K562 (cell line): ENCODE measurements around the gene PHF21A. TPM values are rescaled to one million over a fixed set of nuclear protein-coding genes. Genes with fewer than 3 reads are reported as not detected.
A peak's percentile ranks its signal among the peaks of the same experiment; 100 is the strongest.

Experiments used
- CAMTA2 ChIP-seq: fragments of 250-450 bp; sonication (Bioruptor Pico); conservative IDR thresholded peaks from 2 replicates; pipeline ENCODE4 v1.5.1; 2022
- GATA2 ChIP-seq: sonication (generic); formaldehyde crosslinking; IDR thresholded peaks from 2 replicates; pipeline ENCODE4 v1.4.0; 2020; ENCODE audit warnings: mild to moderate bottlenecking, missing genetic modification reagents
- NCOA6 ChIP-seq: fragments of 450-650 bp; IDR thresholded peaks from 2 replicates; pipeline ENCODE4 v1.6.1; 2017; ENCODE audit warnings: mild to moderate bottlenecking
- PRMT5 ChIP-seq: sonication (generic); formaldehyde crosslinking; IDR thresholded peaks from 2 replicates; pipeline ENCODE4 v1.5.0; 2020; ENCODE audit warnings: missing genetic modification reagents
- ZFP30 ChIP-seq: fragments of 250-450 bp; sonication (Bioruptor Pico); IDR thresholded peaks from 2 replicates; pipeline ENCODE4 v1.8.0; 2022; ENCODE audit warnings: moderate library complexity, mild to moderate bottlenecking, inconsistent platforms, borderline replicate concordance
- ZNF175 ChIP-seq: fragments of 200-800 bp; sonication (Bioruptor generic); IDR thresholded peaks from 2 replicates; pipeline ENCODE4 v1.6.1; 2016; ENCODE audit warnings: low read depth, mild to moderate bottlenecking, missing genetic modification characterization, missing compliant biosample characterization
- polyA plus RNA-seq, 8 experiments: library from polyadenylated mRNA; depleted of rRNA in 4 of 8; stranded (reverse) in 5 of 8; unstranded in 3 of 8; fragments of >200 nt; fragmentation: Nextera tagmentation in 2 of 8; fragmentation: Illumina TruSeq in 1 of 8; extraction: Ambion mirVana in 2 of 8; extraction: Trizol in 1 of 8; gene quantifications; 2 replicates each; pipeline versions ENCODE4 v1.2.1 to v1.2.3, GENCODE V29; 2011 to 2014; ENCODE audit warnings: inconsistent platforms in 1 of 8, missing spikeins in 1 of 8
- total RNA-seq, 7 experiments: library from RNA; depleted of rRNA in 6 of 7; stranded (reverse); fragments of >200 nt in 6 of 7; fragmentation: Illumina TruSeq in 2 of 7; extraction: Trizol in 2 of 7; gene quantifications; 2 replicates each; pipeline versions ENCODE4 v1.2.1 to v1.2.3, GENCODE V29; 2011 to 2021; ENCODE audit warnings: low replicate concordance in 1 of 7
- TF ChIP-seq, protein P1 (sequence below), 2 experiments: IDR thresholded peaks; 2 replicates each; pipeline ENCODE4 v1.6.1; 2011; ENCODE audit warnings: borderline replicate concordance in 1 of 2, control low read depth in 1 of 2, low read depth in 1 of 2, low read length in 1 of 2, mild to moderate bottlenecking in 1 of 2, mixed read lengths in 1 of 2, moderate library complexity in 1 of 2; ENCODE audit not compliant: insufficient read depth in 1 of 2, insufficient read length in 1 of 2, poor library complexity in 1 of 2, severe bottlenecking in 1 of 2; ENCODE audit errors: extremely low read depth in 1 of 2
- TF ChIP-seq, protein P2 (sequence below): fragments of 250-450 bp; sonication (Bioruptor Pico); IDR thresholded peaks from 2 replicates; pipeline ENCODE4 v1.5.0; 2021; ENCODE audit warnings: mild to moderate bottlenecking, borderline replicate concordance

The PHF21A gene
- total and polyA plus RNA-seq, 9 of the 15 experiments (the other 6 are each of a cell fraction or from before 2014, with no cell fraction given): 1.5 to 32.4 (median 10.7) TPM

DNA sequence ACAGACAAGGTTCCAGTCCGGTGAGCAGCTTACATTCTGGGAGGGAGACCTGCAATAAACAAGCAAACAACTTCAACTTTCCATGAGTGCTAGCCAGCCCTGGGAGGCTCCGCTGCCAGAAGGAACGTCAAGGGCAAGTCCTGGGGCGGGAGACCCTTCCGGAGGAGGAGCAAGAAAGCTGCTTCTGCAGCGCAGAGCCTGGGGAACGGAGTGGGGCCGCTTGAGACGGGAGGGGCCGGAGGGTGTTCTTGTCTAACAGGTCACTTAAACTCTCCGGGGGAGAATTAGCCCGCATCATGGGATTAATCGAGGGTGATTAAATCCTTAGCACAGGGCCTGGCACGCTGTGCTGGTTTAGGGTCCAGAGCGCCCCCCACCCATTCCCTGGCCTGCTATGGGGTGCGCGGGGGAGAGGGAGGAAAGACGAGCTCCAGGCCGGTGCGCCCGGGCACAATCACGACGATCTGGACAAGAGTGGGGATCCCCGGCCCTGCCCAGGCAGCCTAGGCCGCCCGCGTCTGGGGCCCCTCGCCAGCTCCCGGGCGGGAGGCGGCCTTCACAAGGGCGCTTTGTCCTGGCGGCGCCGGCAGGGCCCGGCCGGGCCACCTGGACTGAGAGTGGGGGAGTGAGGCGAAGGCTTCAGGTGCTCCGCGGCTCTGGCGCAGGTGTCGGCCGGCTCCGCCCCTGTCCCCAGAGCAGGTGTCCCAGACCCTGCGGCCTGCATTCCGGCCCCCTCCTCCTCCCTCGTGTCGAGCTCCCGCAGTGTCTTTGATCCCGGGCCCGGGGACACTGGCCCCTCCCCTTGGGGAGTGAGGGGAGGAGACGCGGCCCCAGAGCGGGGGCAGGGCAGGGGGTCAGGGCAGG lies 199.5 kb downstream of the PHF21A start (continued):
- TF ChIP-seq ZFP30 (CRISPR knock-in tag) (no peak), PRMT5 (no peak), CAMTA2 (no peak), GATA2 (CRISPR knock-in tag) (no peak), NCOA6 (peak; percentile 38; the same call in 1 of the 2 replicates), ZNF175 (CRISPR knock-in tag) (no peak)
- TF ChIP-seq, protein P1, sequence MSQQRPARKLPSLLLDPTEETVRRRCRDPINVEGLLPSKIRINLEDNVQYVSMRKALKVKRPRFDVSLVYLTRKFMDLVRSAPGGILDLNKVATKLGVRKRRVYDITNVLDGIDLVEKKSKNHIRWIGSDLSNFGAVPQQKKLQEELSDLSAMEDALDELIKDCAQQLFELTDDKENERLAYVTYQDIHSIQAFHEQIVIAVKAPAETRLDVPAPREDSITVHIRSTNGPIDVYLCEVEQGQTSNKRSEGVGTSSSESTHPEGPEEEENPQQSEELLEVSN (IDR thresholded peaks at IDR 0.05; ENCODE audit: borderline replicate concordance in 1 of 2, extremely low read depth in 1 of 2, insufficient read depth in 1 of 2, insufficient read length in 1 of 2, low read depth in 1 of 2, low read length in 1 of 2, poor library complexity in 1 of 2, severe bottlenecking in 1 of 2): no peak
- TF ChIP-seq, protein P2, sequence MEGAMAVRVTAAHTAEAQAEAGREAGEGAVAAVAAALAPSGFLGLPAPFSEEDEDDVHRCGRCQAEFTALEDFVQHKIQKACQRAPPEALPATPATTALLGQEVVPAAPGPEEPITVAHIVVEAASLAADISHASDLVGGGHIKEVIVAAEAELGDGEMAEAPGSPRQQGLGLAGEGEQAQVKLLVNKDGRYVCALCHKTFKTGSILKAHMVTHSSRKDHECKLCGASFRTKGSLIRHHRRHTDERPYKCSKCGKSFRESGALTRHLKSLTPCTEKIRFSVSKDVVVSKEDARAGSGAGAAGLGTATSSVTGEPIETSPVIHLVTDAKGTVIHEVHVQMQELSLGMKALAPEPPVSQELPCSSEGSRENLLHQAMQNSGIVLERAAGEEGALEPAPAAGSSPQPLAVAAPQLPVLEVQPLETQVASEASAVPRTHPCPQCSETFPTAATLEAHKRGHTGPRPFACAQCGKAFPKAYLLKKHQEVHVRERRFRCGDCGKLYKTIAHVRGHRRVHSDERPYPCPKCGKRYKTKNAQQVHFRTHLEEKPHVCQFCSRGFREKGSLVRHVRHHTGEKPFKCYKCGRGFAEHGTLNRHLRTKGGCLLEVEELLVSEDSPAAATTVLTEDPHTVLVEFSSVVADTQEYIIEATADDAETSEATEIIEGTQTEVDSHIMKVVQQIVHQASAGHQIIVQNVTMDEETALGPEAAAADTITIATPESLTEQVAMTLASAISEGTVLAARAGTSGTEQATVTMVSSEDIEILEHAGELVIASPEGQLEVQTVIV (CRISPR knock-in tag): no peak
